ENCODE measurements around the gene FUT2. TPM values are rescaled to one million over a fixed set of nuclear protein-coding genes. Genes with fewer than 3 reads are reported as not detected.

The FUT2 gene
- polyA plus RNA-seq, 2 of the 4 experiments (the other 2 are of a cell fraction), result not detected

GRCh38 chr19:48714759-48715675 is 19.2 kb downstream of the FUT2 start:
- H3K4me3 ChIP-seq, result peak overlapping the region; percentile 55
- no peak for ATAC-seq
- POLR2A ChIA-PET, result interaction anchor here (0.8 to 1.4 kb wide), 3 partner anchors 24 to 96 kb away, joined by 3 to 5 read pairs (median 4); partner anchors contain the start of genes RPL18 and SPHK2
- H3K27ac ChIP-seq, result peak overlapping the region; percentile 86 to 90
- DNase-seq (ENCODE audit: low read depth in 1 of 2, low spot score in 1 of 2), result no peak
- TF ChIP-seq GATA3 (IDR thresholded peaks at IDR 0.05; ENCODE audit: borderline replicate concordance), result no peak
- no peak for TF ChIP-seq HEYL (CRISPR knock-in tag; IDR thresholded peaks at IDR 0.05)
- TF ChIP-seq CBX8 (IDR thresholded peaks at IDR 0.05), result no peak
- TF ChIP-seq FOSB (CRISPR knock-in tag; IDR thresholded peaks at IDR 0.05), result no peak
- TF ChIP-seq HMGXB4 (CRISPR knock-in tag; IDR thresholded peaks at IDR 0.05; ENCODE audit: borderline replicate concordance), result no peak
- no peak for TF ChIP-seq TFCP2L1 (CRISPR knock-in tag; IDR thresholded peaks at IDR 0.05)
- no peak for TF ChIP-seq FOSL2 (IDR thresholded peaks at IDR 0.05)
- TF ChIP-seq FOSL2 (CRISPR knock-in tag; IDR thresholded peaks at IDR 0.05), result no peak
- no peak for TF ChIP-seq ZSCAN20 (CRISPR knock-in tag; IDR thresholded peaks at IDR 0.05)
- TF ChIP-seq JUNB (IDR thresholded peaks at IDR 0.05), result no peak
- TF ChIP-seq ZC3H11A (IDR thresholded peaks at IDR 0.05), result no peak
- no peak for TF ChIP-seq BHLHE40 (IDR thresholded peaks at IDR 0.05; ENCODE audit: low read depth, low read length)
- TF ChIP-seq MAZ (IDR thresholded peaks at IDR 0.05; ENCODE audit: borderline replicate concordance, low read depth, low read length), result no peak
- TF ChIP-seq, protein P1, sequence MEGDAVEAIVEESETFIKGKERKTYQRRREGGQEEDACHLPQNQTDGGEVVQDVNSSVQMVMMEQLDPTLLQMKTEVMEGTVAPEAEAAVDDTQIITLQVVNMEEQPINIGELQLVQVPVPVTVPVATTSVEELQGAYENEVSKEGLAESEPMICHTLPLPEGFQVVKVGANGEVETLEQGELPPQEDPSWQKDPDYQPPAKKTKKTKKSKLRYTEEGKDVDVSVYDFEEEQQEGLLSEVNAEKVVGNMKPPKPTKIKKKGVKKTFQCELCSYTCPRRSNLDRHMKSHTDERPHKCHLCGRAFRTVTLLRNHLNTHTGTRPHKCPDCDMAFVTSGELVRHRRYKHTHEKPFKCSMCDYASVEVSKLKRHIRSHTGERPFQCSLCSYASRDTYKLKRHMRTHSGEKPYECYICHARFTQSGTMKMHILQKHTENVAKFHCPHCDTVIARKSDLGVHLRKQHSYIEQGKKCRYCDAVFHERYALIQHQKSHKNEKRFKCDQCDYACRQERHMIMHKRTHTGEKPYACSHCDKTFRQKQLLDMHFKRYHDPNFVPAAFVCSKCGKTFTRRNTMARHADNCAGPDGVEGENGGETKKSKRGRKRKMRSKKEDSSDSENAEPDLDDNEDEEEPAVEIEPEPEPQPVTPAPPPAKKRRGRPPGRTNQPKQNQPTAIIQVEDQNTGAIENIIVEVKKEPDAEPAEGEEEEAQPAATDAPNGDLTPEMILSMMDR (IDR thresholded peaks at IDR 0.05), result no peak
- TF ChIP-seq HDAC2 (IDR thresholded peaks at IDR 0.05), result no peak
- no peak for TF ChIP-seq POLR2AphosphoS2 (conservative IDR thresholded peaks at IDR 0.05; ENCODE audit: low read length)
- TF ChIP-seq, protein P2, sequence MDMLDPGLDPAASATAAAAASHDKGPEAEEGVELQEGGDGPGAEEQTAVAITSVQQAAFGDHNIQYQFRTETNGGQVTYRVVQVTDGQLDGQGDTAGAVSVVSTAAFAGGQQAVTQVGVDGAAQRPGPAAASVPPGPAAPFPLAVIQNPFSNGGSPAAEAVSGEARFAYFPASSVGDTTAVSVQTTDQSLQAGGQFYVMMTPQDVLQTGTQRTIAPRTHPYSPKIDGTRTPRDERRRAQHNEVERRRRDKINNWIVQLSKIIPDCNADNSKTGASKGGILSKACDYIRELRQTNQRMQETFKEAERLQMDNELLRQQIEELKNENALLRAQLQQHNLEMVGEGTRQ (IDR thresholded peaks at IDR 0.05), result no peak
- TF ChIP-seq ESRRA (IDR thresholded peaks at IDR 0.05; ENCODE audit: borderline replicate concordance, low read length), result no peak
- TF ChIP-seq RCOR1 (IDR thresholded peaks at IDR 0.05; ENCODE audit: low read depth, low read length), result no peak
- no peak for TF ChIP-seq EHMT2 (IDR thresholded peaks at IDR 0.05; ENCODE audit: low read depth)
- TF ChIP-seq FOXS1 (CRISPR knock-in tag; IDR thresholded peaks at IDR 0.05), result no peak
- 51% methylated on average over 26 of the region's 26 CpGs for WGBS (ENCODE audit: missing lambda C conversion rate)
- FAIRE-seq, result no peak
- H3K4me1 ChIP-seq, result peaks cover 16% of the 10 kb centered on the region
- no peaks in the 10 kb centered on the region for H3K9me3 ChIP-seq
- H3K4me2 ChIP-seq, result peak overlapping the region; percentile 94
- CTCF ChIA-PET, result interaction anchor here (1.0 to 5.4 kb wide), 11 partner anchors 9 to 121 kb away, joined by 3 to 31 read pairs (median 6); partner anchors contain the start of genes CA11 and HSD17B14

DNA sequence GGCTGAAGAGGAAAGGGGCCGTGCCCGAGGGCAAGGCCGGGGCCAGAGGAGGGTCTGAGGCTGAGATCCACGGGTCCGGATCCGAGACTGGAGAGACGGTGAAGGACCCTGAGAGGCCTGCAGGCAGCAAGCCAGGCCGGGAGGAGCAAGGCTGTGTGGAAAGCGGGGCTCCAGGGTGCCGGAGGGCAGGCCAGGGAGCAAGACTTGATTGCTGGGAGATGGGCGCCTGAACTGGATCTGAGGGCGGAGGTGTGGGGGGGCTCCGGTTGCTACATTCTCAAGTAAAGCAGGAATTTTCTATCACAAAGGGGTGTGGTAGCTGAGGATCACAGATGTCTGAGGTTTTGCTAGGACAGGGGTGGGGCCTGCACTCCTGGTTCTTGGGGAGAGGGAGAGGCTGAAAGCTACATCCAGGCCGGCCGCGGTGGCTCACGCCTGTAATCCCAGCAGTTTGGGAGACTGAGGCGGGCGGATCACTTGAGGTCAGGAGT is 20.0 kb downstream of the FUT2 start:
- WGBS (ENCODE audit: missing lambda C conversion rate), result 83% methylated on average over 19 of the region's 19 CpGs
- FAIRE-seq (no peak), ATAC-seq (no peak), DNase-seq (ENCODE audit: low read depth in 1 of 2, low spot score in 1 of 2) (no peak)
- TF ChIP-seq JUN (IDR thresholded peaks at IDR 0.05) (no peak), SREBF2 (IDR thresholded peaks at IDR 0.05) (no peak), MAFK (IDR thresholded peaks at IDR 0.05; ENCODE audit: partially characterized antibody) (no peak)
- H3K4me1 ChIP-seq, result peaks cover 20% of the 10 kb centered on the region
- H3K27ac ChIP-seq, result peak overlapping the region in 1 of 2 experiments; percentile 90; a peak in 3 of 6 replicates
- no peak overlapping the region for H3K4me3 ChIP-seq
- H3K4me2 ChIP-seq, result peak overlapping the region; percentile 94; the same call in 2 of the 3 replicates
- H3K9me3 ChIP-seq, result no peaks in the 10 kb centered on the region
- POLR2A ChIA-PET, result no interaction called here
- CTCF ChIA-PET, result interaction anchor here (0.8 to 5.4 kb wide), 8 partner anchors 9 to 358 kb away, joined by 3 to 28 read pairs (median 4); no protein-coding TSS in a partner anchor

Measured in A549 (cell line).